Measurements from ENCODE around the gene TBC1D1. TPM values are rescaled to one million over a fixed set of nuclear protein-coding genes. Genes with fewer than 3 reads are reported as not detected.

TBC1D1 gene
- total RNA-seq, 2 donors from 2014 or later = 139 to 220 TPM

DNA sequence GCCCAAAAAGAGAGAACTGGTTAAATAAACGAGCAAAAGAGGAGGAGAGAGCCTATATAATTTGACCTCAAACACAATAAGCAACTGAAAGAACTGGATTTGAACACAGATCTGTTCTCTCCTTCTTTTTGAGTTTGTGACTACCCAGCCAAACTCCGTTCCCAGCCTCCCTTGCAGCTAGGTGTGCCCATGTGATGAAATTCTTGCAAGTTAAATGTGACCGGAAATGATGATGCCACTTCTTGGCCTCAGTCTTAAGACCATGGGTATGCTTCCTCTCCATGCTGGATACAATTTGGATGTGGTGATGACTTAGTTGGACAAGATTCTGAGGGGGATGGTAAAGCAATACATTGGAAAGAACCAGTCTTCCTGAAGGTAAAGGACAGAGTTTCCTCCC, 273.5 kb downstream of the TBC1D1 start:
- Histone ChIP-seq H3K9me3 (no peaks in the 10 kb centered on the region), H3K4me3 (no peak overlapping the region), H3K4me1 (peaks cover 0 to 20% of the 10 kb centered on the region in 2 donors), H3K36me3 (no peaks in the 10 kb centered on the region), H3K27me3 (no peaks in the 10 kb centered on the region), H3K27ac (no peak overlapping the region)
- TF ChIP-seq, protein P1, sequence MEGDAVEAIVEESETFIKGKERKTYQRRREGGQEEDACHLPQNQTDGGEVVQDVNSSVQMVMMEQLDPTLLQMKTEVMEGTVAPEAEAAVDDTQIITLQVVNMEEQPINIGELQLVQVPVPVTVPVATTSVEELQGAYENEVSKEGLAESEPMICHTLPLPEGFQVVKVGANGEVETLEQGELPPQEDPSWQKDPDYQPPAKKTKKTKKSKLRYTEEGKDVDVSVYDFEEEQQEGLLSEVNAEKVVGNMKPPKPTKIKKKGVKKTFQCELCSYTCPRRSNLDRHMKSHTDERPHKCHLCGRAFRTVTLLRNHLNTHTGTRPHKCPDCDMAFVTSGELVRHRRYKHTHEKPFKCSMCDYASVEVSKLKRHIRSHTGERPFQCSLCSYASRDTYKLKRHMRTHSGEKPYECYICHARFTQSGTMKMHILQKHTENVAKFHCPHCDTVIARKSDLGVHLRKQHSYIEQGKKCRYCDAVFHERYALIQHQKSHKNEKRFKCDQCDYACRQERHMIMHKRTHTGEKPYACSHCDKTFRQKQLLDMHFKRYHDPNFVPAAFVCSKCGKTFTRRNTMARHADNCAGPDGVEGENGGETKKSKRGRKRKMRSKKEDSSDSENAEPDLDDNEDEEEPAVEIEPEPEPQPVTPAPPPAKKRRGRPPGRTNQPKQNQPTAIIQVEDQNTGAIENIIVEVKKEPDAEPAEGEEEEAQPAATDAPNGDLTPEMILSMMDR (IDR thresholded peaks at IDR 0.05) = no peak
- no peak for DNase-seq (ENCODE audit: low spot score)

GRCh38 chr4:38166082-38166481, 275.2 kb downstream of the TBC1D1 start:
- Histone ChIP-seq H3K27me3 (no peaks in the 10 kb centered on the region), H3K36me3 (no peaks in the 10 kb centered on the region), H3K27ac (no peak overlapping the region), H3K4me3 (no peak overlapping the region), H3K4me1 (peaks cover 0 to 11% of the 10 kb centered on the region in 2 donors), H3K9me3 (no peaks in the 10 kb centered on the region)
- TF ChIP-seq, protein P1 (IDR thresholded peaks at IDR 0.05) = no peak
- DNase-seq (ENCODE audit: low spot score) = no peak

DNA sequence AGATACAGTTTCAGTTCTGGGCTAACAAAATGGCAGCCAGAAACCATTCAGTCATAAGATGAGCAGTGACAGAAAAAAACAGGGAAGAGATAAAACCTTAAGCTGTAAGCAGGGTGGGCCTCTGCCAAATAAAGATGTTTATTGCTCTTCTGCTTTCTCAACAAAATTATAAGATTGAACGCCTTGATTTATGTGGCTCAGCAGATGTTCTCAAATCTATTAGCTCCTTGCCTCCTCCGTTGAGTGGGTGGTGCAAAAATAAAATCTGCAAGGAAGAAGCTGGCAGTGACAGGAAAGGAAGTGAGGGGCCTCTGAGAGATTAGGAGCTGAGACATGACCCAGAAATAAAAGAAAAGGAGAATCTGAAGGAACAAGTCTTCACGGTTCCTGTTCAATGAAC, 275.9 kb downstream of the TBC1D1 start:
- H3K4me1 ChIP-seq = peaks cover 0 to 6% of the 10 kb centered on the region in 2 donors
- no peaks in the 10 kb centered on the region for H3K27me3 ChIP-seq
- no peak for DNase-seq (ENCODE audit: low spot score)
- H3K27ac ChIP-seq = no peak overlapping the region
- H3K36me3 ChIP-seq = no peaks in the 10 kb centered on the region
- no peak overlapping the region for H3K4me3 ChIP-seq
- no peaks in the 10 kb centered on the region for H3K9me3 ChIP-seq
- TF ChIP-seq, protein P1 (IDR thresholded peaks at IDR 0.05) = no peak

DNA sequence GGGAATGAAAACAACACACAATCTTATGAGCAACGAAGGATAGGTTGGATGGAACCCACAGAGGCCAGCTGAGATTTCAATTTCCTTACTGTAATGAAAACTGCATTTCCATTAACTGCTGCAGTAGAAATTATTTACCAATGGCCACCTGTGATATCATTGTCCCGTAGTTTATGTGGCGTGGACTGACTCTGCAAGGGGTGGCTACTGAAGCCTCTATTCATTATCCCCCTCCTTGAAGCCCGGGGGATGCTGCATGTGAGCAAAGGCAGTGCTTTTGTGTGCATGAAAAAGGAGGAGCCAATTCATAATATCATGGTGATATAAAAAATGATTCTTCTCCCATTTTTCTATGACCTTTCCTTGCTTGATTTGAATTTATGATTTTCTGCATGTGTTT, 277.1 kb downstream of the TBC1D1 start:
- Histone ChIP-seq H3K4me3 (no peak overlapping the region), H3K36me3 (no peaks in the 10 kb centered on the region), H3K27me3 (no peaks in the 10 kb centered on the region), H3K4me1 (no peaks in the 10 kb centered on the region), H3K27ac (no peak overlapping the region), H3K9me3 (no peaks in the 10 kb centered on the region)
- no peak for DNase-seq (ENCODE audit: low spot score)
- TF ChIP-seq, protein P1 (IDR thresholded peaks at IDR 0.05) = no peak

DNA sequence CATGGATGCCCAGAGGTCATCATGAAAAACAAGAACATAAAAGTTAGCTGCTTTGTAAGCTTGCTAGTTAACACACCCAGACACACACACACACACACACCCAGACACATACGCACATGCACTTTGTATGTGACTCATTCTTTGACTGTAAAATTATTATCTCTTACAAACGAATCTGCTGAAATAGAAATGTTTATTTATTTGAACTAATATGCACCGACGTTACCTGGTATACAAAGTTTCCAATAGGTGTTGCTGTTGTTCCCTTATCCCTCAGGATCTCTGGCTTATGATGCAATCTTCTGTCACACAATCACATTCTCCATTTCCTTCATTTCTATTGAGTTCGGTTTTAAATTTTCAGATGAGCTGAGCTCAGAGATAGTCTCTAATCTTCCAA, 278.6 kb downstream of the TBC1D1 start:
- no peak overlapping the region for H3K27ac ChIP-seq
- no peak for DNase-seq (ENCODE audit: low spot score)
- H3K36me3 ChIP-seq = no peaks in the 10 kb centered on the region
- TF ChIP-seq, protein P1 (IDR thresholded peaks at IDR 0.05) = no peak
- no peaks in the 10 kb centered on the region for H3K4me1 ChIP-seq
- no peak overlapping the region for H3K4me3 ChIP-seq
- no peaks in the 10 kb centered on the region for H3K27me3 ChIP-seq
- H3K9me3 ChIP-seq = no peaks in the 10 kb centered on the region
